Activated CD4-positive, alpha-beta T cell treated with anti-CD3 and anti-CD28 coated beads for 1 hour (primary cell): Measurements from ENCODE around the gene LCORL.

Experiments used
- DNase-seq: peaks from one replicate; pipeline ENCODE4 v3.0.0-alpha.2; 2020

The LCORL gene

DNA sequence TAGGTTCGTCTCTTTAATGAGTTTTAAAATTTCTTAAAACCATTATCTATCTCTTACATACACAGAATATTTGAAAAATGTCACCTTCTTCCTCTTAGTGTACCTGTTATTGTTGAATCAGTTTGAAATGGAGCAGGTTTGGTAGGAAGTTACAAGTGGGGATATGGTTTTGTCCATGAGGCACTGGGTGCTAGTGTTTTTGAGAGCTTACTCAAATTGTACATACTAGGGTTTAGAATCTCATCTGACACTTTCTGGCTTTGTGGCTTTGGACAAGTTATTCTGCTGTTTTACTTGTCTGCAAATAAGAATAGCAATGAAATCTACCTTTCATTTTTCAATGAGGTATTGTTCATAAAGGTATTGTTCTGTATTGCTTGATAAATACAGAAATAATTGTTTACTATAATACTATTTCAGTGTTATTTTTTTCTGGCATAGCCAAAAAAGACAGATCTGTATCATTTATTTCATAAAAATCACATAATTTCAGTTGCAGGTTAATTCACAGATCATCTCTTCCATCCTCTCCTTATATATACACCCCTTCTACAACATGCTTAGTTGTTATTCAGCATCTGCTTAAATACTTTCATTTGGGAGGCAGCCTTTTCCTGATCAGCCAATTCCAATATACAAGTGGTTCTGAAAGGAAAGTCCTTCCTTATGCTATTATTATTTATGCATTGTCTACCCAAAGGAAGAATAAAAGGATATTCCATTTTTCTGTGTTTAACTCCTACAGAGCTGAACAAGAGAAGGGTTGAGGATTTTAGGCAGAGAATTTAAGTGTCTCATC lies 197.5 kb downstream of the LCORL start:
- no peak for DNase-seq

DNA sequence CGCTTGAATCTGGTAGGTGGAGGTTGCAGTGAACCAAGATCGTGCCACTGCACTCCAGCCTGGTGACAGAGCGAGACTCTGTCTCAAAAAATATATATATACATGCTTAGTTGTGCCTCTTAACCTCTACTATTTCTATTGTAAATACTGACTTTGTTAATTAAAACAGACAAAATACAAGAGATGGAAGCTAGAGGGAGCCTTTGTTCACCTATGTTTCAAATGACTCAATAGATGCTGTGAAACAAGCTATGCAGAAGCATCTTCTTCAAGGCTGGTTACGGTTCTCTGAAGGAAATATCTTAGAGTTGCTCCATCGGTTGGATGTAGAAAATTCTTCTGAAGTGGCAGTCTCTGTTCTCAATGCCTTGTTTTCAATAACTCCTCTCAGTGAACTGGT lies 204.5 kb downstream of the LCORL start:
- no peak for DNase-seq

DNA sequence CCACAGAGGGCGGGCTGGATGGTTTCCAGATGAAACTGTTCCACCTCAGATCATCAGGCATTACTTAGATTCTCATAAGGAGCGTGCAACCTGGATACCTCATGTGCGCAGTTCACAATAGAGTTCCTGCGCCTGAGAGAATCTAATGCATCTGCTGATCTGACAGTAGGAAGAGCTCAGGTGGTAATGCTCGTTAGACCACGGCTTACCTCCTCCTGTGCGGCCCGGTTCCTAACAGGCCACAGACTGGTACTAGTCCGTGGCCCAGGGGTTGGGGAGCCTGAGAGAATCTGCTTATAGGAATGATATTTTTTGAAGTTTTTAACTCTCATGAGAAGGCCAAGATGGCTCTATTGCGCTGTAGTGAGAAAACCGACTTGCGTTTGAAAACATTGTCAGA lies 205.4 kb downstream of the LCORL start:
- no peak for DNase-seq

DNA sequence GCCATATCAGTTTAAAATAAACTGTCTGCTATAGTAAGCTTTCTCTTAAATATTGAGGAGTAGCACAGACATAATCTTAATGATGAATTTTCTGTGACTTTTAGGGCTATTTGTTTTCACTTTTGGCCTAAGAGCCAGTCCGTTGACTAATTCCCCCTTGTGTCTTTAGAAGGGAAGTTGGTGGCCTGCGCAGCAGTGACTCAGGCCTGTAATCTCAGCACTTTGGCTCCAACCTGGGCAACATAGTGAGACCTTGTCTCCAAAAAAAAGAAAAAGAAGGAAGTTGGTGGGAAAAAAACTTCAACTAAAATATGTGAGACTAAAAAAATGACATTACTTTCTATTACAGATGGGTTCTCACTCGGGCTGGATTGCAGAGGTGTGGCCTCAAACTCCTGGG lies 207.4 kb downstream of the LCORL start:
- no peak for DNase-seq

DNA sequence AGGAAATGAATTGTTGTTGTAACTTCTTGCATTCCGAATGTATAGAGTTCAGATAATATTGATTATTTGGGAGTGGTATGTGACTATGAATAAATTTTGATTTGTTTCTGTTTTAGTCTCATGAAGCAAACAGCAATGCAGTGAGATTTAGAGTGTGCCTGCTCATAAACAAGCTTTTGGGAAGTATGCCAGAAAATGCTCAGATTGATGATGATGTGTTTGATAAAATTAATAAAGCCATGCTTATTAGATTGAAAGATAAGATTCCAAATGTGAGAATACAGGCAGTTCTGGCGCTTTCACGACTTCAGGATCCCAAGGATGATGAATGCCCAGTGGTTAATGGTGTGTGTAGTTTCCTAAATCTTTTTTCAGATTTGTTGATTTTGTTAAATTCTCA lies 208.8 kb downstream of the LCORL start:
- no peak for DNase-seq

DNA sequence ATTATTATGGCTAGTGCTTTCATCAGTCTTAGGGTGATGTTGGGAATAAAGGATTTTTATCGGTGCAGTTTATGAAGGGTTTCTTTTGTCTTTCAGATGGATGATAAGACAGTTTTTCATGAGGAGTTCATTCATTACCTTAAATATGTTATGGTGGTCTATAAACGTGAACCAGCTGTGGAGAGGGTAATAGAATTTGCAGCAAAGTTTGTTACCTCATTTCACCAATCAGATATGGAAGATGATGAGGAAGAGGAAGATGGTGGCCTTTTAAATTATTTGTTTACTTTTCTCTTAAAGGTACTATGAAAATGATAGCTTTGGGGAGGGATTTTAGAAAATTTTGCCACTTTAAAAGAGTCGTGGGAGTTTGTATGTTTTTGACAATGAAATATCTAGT lies 209.4 kb downstream of the LCORL start:
- no peak for DNase-seq

DNA sequence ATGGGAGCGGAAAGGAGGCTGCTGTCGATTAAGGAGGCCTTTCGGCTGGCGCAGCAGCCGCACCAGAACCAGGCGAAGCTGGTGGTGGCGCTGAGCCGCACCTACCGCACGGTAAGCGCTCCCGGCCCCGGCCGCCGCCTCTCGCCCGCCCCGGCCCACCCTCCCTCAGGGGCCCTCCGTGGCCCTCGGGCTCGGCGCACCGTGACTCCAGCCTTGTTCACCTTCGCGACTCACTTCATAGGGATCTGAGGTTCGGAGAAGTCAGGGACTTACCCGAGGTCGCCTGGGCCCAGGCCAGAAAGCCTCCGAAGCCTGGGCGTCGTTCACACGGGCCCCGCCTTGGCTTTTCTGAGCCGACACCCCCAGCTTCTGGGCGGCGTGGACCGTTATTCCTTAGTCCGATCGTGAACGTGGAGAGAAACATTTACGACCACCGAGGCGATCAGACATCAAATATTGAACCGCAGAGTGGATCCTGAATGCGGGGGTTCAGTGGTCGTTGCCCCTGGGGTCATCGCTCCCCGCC lies 210.4 kb downstream of the LCORL start:
- no peak for DNase-seq

DNA sequence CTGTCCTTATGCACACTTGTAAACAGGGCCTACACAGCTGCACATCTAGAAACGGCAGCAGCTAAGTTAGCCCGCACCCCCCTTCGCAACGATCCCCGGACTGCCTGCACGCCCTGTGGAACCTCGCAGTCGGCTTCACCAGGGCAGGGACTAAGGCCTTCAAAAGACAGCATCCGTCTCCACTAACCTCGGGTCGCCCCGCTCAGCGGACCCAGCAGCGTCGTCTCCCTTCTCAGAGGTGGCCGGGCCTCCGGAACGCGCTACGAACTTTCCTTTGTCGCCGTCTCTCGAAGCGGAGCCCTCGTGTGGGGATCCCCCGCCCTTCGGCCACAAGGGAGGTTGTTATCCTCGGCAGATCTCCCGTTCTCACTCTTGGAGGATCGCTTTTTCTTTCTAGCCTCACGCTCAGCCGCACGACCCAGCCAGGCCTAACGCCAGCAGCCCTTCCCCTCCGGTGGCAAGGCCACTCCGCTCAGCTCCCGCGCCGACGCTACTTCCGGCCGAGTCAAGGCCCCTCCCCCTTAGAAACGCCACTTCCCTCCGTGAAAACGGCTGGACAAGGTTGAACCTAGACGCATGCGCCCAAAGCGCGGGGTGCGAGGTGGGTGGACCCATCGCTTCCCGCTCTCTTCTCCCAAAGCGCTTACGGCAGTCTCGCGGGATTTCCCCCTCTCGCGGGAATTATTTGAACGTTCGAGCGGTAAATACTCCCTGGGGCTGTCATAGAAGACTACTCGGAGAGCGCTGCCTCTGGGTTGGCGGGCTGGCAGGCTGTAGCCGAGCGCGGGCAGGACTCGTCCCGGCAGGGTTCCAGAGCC lies 211.1 kb downstream of the LCORL start, which contains the start of the genes DCAF16 and NCAPG:
Gene DCAF16 (minus strand): TSS at position 498 of the 818 bp plus-strand sequence. CDS start 6,616 bp downstream, outside the sequence.
Gene NCAPG (plus strand): TSS at position 720 of the 818 bp plus-strand sequence. CDS start 99 bp downstream, outside the sequence.
- peak; percentile 98 for DNase-seq

DNA sequence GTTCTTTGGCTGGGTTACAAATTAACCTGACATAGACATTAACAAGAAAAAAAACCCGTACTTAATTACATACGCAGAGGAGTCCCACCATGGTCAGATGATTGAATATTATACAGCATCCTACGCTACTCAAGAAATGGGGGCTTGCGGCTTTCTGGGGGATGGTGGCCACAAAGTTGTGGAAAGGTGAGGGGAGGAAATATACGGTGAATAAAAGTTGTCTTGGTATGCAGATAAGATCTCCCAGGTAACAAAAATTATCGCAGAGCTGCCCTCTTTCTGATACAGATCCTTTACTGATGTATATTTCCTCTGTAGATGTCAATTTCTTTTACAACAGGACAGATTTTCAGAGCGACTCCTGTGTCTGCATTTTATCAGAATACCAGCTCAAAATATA lies 211.9 kb downstream of the LCORL start:
- no peak for DNase-seq

DNA sequence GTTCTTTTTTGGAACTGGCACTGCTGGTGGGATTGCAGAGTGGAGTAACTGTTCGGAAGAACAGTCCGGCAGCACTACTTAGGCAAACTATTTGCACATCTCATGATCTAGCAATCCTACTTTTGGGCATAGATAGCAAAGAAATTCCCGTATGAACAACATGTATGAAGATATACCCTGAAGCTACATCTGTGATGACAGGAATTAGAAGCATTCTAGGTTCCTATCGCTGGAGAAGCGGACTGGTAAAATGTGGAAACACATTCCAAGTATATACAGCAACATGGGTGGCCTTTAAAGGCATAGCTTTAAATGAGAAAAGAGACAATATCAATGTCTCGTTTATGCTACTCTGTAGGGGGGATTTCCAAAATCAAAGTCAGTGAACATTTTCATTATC lies 214.1 kb downstream of the LCORL start:
- DNase-seq = no peak

DNA sequence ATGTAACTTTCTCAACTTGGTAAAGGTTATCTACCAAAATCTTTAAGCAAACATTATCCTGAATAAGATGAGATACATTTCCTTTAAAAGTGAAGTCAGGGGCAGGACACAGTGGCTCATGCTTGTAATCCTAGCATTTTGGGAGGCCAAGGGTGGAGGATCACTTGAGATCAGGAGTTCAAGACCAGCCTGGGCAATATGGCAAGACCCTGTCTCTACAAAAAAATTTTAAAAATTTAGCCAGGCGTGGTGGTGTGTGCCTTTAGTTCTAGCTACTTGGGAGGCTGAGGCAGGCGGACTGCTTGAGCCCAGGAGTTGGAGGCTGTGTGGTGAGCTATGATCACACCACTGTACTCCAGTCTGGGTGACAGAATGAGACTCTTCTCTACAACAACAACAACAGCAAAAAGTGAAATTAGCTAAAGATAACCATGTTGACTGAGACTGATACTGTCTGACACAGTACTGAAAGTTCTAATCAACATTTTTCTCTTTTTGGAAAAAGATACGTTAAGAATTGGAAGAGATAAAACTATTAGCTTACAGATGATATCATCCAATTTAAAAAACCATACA lies 215.9 kb downstream of the LCORL start:
- DNase-seq = no peak

DNA sequence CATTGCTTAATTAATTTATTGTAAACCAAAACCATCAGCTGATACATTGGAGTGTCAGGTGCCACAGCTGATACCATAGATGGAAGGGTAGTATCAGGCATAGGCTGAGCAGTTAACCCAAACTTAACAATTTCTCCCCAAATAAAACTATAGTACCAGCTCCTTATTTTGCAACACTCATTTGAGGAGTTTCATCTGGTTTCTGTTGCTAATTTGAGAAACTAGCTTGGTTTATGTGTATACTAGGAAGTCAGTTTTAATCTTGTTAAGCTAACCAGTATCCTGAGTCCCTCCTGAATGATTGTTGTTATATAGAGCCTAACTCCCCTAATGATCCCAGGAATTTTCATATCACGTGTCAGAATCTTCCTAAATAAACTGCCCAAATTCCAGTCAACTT lies 223.7 kb downstream of the LCORL start:
- DNase-seq = no peak

DNA sequence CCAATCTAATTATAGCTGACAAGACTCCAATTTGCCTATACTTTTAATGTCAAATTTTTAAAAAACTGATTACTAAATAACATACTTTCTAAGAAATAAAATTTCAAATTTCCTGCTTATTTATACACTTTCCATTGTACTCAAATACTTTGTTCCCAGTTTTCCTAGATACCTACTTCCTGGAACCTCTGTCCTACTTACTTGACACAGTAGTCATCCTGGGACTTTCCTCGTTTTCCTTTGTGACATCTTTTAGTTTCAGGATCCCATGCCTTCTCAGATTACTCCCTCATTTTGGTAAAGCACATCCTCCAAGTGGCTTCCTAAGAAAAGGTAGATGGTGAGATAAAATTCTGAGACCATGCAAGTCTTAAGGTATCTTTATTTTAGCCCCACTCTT lies 226.8 kb downstream of the LCORL start:
- no peak for DNase-seq
